ENCODE results near the gene TRABD2B.

TRABD2B gene

GRCh38 chr1:47784497-47784822, 212.7 kb downstream of the TRABD2B start:
- TF ChIP-seq CTCF (IDR thresholded peaks at IDR 0.05; ENCODE audit: low read depth, low read length) = no peak
- H3K4me3 ChIP-seq (ENCODE audit: low read depth, low read length) = no peak overlapping the region
- in situ Hi-C loops (cut with HindIII; ENCODE audit: low sequenced_read_pairs) = no loop called here
- DNase-seq (ENCODE audit: low read depth, low spot score) = no peak

- no peak for TF ChIP-seq CTCF (IDR thresholded peaks at IDR 0.05; ENCODE audit: low read depth, low read length)
- in situ Hi-C loops (cut with HindIII; ENCODE audit: low sequenced_read_pairs) = no loop called here
- DNase-seq (ENCODE audit: low read depth, low spot score) = no peak
- H3K4me3 ChIP-seq (ENCODE audit: low read depth, low read length) = no peak overlapping the region
These were observed 213.3 kb downstream of the TRABD2B start for GRCh38 chr1:47783638-47784496.

GRCh38 chr1:47782414-47783166, 214.6 kb downstream of the TRABD2B start:
- in situ Hi-C loops (cut with HindIII; ENCODE audit: low sequenced_read_pairs) = no loop called here
- no peak for DNase-seq (ENCODE audit: low read depth, low spot score)

GRCh38 chr1:47781171-47781959, 215.8 kb downstream of the TRABD2B start:
- DNase-seq (ENCODE audit: low read depth, low spot score) = no peak
- in situ Hi-C loops (cut with HindIII; ENCODE audit: low sequenced_read_pairs) = no loop called here
- no peak overlapping the region for H3K4me3 ChIP-seq (ENCODE audit: low read depth, low read length)
- TF ChIP-seq CTCF (IDR thresholded peaks at IDR 0.05; ENCODE audit: low read depth, low read length) = no peak

More at GRCh38 chr1:47782414-47783166, 214.6 kb downstream of the TRABD2B start:
- TF ChIP-seq CTCF (IDR thresholded peaks at IDR 0.05; ENCODE audit: low read depth, low read length) = no peak
- no peak overlapping the region for H3K4me3 ChIP-seq (ENCODE audit: low read depth, low read length)

- no peak for DNase-seq (ENCODE audit: low read depth, low spot score)
- H3K4me3 ChIP-seq (ENCODE audit: low read depth, low read length) = no peak overlapping the region
- in situ Hi-C loops (cut with HindIII; ENCODE audit: low sequenced_read_pairs) = no loop called here
- no peak for TF ChIP-seq CTCF (IDR thresholded peaks at IDR 0.05; ENCODE audit: low read depth, low read length)
These were observed 216.7 kb downstream of the TRABD2B start for GRCh38 chr1:47780469-47780995.

- no peak overlapping the region for H3K4me3 ChIP-seq (ENCODE audit: low read depth, low read length)
- in situ Hi-C loops (cut with HindIII; ENCODE audit: low sequenced_read_pairs) = no loop called here
- no peak for DNase-seq (ENCODE audit: low read depth, low spot score)
- TF ChIP-seq CTCF (IDR thresholded peaks at IDR 0.05; ENCODE audit: low read depth, low read length) = no peak
These were observed 217.6 kb downstream of the TRABD2B start for GRCh38 chr1:47779613-47780012.

Measured in astrocyte of the spinal cord (primary cell).